Activated naive CD4-positive, alpha-beta T cell treated with anti-CD3 and anti-CD28 coated beads, Interleukin-2, amount 50 U/mL, for 24 hours (primary cell): ENCODE measurements around the gene IMMP2L.

ENCODE experiments used
- H3K27ac Mint-ChIP-seq: one replicate; pipeline ENCODE4 v1.8.0; 2021; ENCODE audit warnings: mild to moderate bottlenecking, mixed read lengths
- H3K27me3 Mint-ChIP-seq: one replicate; pipeline ENCODE4 v1.8.0; 2021; ENCODE audit warnings: mixed read lengths
- H3K36me3 Mint-ChIP-seq: one replicate; pipeline ENCODE4 v1.8.0; 2021; ENCODE audit warnings: mixed read lengths
- H3K4me1 Mint-ChIP-seq: one replicate; pipeline ENCODE4 v1.8.0; 2021; ENCODE audit warnings: mixed read lengths
- H3K4me3 Mint-ChIP-seq: one replicate; pipeline ENCODE4 v1.8.0; 2021; ENCODE audit warnings: mild to moderate bottlenecking, mixed read lengths
- H3K9me3 Mint-ChIP-seq: one replicate; pipeline ENCODE4 v1.8.0; 2021; ENCODE audit warnings: mixed read lengths

IMMP2L gene

DNA sequence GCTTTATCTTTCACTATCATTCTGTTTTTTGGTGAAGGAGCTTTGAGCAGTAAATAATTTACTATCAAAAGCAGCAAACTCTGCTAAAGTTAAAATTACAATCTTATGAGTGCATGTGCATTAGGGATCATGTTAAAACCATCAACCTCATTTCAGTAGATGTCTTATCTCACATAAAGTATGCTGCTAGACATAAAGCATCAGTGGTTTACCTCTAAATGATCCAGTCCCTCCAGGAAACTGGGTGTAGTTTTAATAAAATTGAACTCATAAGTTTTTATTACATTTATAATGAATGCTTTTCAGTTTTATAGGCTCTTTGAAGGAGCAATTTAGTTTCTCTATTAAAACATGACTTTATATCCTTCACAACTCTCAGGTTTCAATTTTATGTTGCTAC lies 362.6 kb downstream of the IMMP2L start:
- no peak overlapping the region for H3K27ac Mint-ChIP-seq
- H3K4me1 Mint-ChIP-seq, result no peaks in the 10 kb centered on the region
- H3K4me3 Mint-ChIP-seq, result no peak overlapping the region
- no peaks in the 10 kb centered on the region for H3K27me3 Mint-ChIP-seq
- peaks cover 18% of the 10 kb centered on the region for H3K36me3 Mint-ChIP-seq
- H3K9me3 Mint-ChIP-seq, result peaks cover 15% of the 10 kb centered on the region

DNA sequence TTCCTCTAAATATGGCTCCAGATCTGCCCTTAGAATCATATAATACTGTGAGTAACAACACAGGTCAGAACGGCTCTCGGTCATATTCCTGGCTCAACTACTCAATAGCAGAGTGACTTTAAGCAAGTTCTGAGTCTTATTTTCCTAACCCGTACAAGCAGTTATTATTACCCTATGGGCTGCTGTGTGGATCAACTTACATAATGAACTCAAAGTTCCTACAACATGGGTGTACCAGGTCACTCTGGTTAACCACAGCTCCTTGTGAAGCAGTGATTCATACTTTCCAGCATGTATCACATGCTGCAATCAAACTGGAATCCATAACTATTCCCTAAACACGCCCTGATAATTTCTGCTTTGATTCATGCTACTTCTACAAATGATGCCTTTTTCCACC lies 364.0 kb downstream of the IMMP2L start:
- H3K36me3 Mint-ChIP-seq, result peaks cover 15% of the 10 kb centered on the region
- no peaks in the 10 kb centered on the region for H3K27me3 Mint-ChIP-seq
- H3K9me3 Mint-ChIP-seq, result peaks cover 10% of the 10 kb centered on the region
- no peaks in the 10 kb centered on the region for H3K4me1 Mint-ChIP-seq
- no peak overlapping the region for H3K4me3 Mint-ChIP-seq
- no peak overlapping the region for H3K27ac Mint-ChIP-seq

DNA sequence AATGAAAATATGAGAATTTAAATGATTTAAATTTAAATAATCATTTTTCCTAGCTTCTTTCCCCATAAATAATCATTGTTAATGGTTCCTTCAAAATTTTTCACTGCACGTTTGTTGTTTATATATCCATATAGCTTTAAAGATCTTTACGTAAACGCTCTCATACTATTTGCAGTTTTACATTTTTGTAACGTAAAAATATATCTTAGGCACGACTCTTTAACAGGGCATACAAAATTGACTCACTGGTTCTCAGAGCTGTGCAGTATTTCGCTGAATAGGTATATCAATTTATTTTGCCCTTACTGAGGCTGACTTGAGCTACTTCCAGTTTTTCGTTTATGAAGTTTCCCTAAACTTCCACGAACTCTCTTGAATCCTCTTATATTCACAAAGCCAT lies 365.6 kb downstream of the IMMP2L start:
- H3K4me3 Mint-ChIP-seq, result no peak overlapping the region
- H3K9me3 Mint-ChIP-seq, result no peaks in the 10 kb centered on the region
- no peaks in the 10 kb centered on the region for H3K27me3 Mint-ChIP-seq
- H3K27ac Mint-ChIP-seq, result no peak overlapping the region
- peaks cover 12% of the 10 kb centered on the region for H3K36me3 Mint-ChIP-seq
- H3K4me1 Mint-ChIP-seq, result no peaks in the 10 kb centered on the region

DNA sequence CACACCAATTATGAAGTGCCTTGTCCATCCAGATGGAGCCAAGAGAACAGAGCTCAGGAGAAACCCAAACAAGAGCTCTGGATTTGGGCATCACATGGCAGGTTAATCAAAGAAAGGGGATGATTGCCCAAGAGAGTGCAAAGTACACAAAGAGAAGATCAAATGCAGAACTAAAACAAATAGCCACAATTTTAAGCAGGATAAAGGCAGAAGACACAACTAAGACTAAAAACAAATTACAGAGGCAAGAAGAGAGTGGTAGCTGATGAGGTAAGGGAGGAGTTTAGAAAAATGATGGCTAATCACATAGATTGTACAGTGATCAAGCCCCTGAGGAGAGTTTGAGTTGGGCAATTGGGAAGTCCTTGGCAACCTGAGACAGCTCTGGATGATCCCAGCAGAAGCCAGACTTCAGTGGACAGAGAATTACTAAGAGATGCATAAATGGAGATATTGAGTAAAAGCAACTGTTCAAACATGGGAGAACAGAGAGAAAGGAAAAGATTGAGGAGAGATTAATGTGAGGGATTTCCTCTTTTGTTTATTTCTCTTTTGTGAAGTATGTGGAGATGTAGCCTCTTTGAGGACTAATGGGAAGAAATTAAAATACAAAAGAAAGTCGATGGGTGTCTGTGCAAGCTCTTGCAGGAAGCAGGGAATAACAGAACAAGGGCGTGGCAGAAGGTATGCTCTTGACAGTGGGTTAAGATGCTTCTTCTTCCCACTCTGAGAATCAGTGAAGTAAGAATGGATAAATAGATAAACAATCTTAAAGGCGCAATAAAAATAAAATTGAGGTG lies 369.5 kb downstream of the IMMP2L start:
- no peak overlapping the region for H3K4me3 Mint-ChIP-seq
- H3K9me3 Mint-ChIP-seq, result no peaks in the 10 kb centered on the region
- no peaks in the 10 kb centered on the region for H3K4me1 Mint-ChIP-seq
- H3K36me3 Mint-ChIP-seq, result peaks cover 10% of the 10 kb centered on the region
- H3K27me3 Mint-ChIP-seq, result no peaks in the 10 kb centered on the region
- no peak overlapping the region for H3K27ac Mint-ChIP-seq

DNA sequence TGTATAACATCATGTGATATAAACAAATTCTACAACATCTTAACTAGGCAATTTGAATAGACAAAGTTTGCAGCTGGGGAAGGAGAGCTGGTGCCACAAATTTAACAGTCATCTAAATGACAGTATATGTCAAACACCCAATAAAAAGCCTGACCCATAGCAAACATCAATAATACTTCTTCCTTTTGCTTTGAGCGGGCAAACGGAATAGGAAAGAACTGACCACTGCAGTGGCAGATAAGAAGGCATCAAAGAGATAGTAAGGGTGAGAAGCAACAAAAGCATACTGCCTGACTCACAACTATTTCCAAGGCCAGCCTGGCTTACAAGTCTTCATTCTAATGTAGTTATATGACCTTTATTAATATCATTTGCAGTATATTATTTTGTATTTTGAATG lies 371.5 kb downstream of the IMMP2L start:
- H3K27ac Mint-ChIP-seq, result no peak overlapping the region

DNA sequence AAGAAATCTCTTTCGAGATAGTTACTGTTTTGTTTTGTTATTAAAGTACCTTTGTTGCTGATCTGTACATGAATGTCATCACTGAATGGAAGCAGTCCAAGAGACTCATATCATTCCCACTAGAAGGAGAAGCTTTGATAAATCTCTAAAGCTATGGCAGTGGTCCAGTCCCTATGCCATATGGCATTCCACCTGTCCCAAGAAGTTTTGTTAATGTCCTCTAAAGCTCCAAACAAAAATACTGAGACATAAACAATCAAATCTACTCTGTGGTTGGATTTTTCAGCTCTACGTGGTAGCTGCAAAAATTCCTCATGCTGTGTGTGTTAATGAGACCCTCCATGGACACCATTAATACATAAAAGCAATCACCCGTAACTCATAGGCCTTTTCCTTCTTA lies 377.3 kb downstream of the IMMP2L start:
- H3K4me3 Mint-ChIP-seq, result no peak overlapping the region
- peaks cover 9% of the 10 kb centered on the region for H3K36me3 Mint-ChIP-seq
- H3K9me3 Mint-ChIP-seq, result no peaks in the 10 kb centered on the region
- no peaks in the 10 kb centered on the region for H3K4me1 Mint-ChIP-seq
- no peak overlapping the region for H3K27ac Mint-ChIP-seq
- no peaks in the 10 kb centered on the region for H3K27me3 Mint-ChIP-seq

More for the DNA sequence above, 371.5 kb downstream of the IMMP2L start:
- Mint-ChIP-seq H3K4me3 (no peak overlapping the region), H3K4me1 (no peaks in the 10 kb centered on the region), H3K9me3 (no peaks in the 10 kb centered on the region), H3K36me3 (peaks cover 8% of the 10 kb centered on the region), H3K27me3 (no peaks in the 10 kb centered on the region)

DNA sequence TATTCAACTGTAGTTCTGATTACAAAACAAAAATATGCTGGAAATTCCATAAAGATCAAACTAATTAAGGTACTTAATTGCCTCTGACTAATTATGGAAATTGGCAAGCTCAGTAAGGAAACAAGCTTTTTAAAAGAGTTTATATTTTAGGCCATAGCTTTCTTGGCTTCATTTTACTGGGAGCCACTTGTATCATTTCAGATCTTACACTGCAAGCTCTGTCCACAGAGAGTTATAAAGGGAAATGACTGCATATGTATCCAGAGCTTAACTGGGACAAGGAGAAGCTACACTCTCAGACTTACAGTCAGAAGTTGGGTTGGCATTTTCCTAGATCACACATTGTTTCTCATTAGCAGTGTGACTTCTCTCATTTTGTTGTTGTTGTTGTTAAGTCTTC lies 379.0 kb downstream of the IMMP2L start:
- Mint-ChIP-seq H3K4me1 (no peaks in the 10 kb centered on the region), H3K9me3 (no peaks in the 10 kb centered on the region), H3K4me3 (no peak overlapping the region), H3K36me3 (peaks cover 12% of the 10 kb centered on the region), H3K27ac (no peak overlapping the region), H3K27me3 (no peaks in the 10 kb centered on the region)

DNA sequence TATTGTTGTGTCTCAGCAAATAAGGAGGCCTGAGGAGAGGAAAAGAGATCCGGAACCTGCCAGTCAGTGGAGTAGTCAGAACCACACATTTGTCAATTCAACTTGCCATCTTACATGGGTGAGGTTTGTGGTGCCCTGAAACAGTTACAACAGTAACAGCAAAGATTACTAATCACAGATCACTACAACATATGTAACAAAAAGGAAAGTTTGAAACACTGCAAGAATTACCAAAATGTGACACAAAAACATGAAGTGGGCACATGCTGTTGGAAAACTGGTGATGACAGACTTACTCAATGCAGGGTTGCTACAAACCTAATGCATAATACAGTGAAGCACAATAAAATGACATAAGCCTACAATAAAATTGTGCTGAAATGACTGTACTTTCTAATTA lies 382.0 kb downstream of the IMMP2L start:
- Mint-ChIP-seq H3K27me3 (no peaks in the 10 kb centered on the region), H3K4me3 (no peak overlapping the region), H3K27ac (no peak overlapping the region), H3K9me3 (no peaks in the 10 kb centered on the region), H3K36me3 (peaks cover 11% of the 10 kb centered on the region), H3K4me1 (peaks cover 22% of the 10 kb centered on the region)

DNA sequence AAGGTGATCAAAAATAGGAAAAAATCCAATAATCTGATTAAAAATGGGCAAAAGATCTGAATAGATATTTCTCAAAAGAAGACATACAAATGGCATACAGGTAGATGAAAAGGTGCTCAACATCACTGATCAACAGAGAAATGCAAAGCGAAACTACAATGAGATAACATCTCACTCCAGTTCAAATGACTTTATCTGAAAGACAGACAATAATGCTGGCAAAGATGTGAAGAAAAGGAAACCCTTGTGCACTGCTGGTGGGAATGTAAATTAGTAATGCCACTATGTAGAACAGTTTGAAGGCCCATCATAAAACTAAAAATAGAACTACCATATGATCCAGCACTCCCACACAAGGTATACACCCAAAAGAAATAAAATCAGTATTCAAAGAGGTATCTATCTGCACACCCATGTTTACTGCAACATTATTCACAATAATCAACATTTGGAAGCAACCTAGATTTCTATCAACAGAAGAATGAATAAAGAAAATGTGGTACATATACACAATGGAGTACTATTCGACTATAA lies 386.3 kb downstream of the IMMP2L start:
- H3K27ac Mint-ChIP-seq, result no peak overlapping the region
- H3K4me1 Mint-ChIP-seq, result peaks cover 22% of the 10 kb centered on the region
- no peaks in the 10 kb centered on the region for H3K9me3 Mint-ChIP-seq
- H3K36me3 Mint-ChIP-seq, result peaks cover 9% of the 10 kb centered on the region
- no peaks in the 10 kb centered on the region for H3K27me3 Mint-ChIP-seq
- H3K4me3 Mint-ChIP-seq, result no peak overlapping the region

DNA sequence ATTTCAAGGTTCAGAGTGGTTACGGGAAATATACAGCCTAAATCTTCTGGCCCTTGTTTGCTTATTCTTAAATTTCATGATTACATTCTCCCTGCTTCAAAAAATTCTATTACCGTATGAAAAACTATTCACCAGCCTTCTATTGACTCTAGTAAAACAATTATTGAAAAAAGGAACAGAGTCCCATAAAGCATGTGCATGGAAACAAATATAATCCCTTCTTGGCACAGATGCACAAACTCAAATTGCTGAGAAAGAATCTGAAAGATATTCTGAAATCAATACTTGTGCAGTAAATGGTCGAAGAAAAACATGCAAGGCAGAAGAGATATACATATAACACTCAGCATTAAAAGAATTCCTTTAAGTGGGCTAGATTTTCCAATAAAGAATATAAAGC lies 387.8 kb downstream of the IMMP2L start:
- H3K4me1 Mint-ChIP-seq, result peaks cover 22% of the 10 kb centered on the region
- H3K36me3 Mint-ChIP-seq, result peaks cover 7% of the 10 kb centered on the region
- no peaks in the 10 kb centered on the region for H3K9me3 Mint-ChIP-seq
- H3K27me3 Mint-ChIP-seq, result no peaks in the 10 kb centered on the region
- H3K27ac Mint-ChIP-seq, result no peak overlapping the region
- H3K4me3 Mint-ChIP-seq, result no peak overlapping the region

DNA sequence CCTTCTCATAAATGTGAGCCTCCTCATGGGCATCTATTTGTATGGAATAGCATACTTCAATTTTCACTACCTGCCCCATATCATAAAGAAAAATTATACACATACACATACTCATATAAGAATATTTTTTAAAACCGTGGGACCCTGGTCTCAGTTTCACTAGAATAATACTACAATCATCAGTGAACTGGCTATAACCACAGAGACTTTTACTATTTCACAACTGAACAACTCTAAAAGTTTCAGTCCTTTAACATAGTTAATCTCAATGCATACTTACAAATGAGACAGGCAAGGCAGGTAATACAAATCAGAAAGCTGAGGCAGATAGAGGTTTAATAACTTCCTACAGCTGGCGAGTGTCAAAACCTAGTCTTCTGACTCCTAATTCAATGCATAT lies 388.3 kb downstream of the IMMP2L start:
- Mint-ChIP-seq H3K36me3 (peaks cover 7% of the 10 kb centered on the region), H3K4me1 (peaks cover 22% of the 10 kb centered on the region), H3K27me3 (no peaks in the 10 kb centered on the region), H3K9me3 (no peaks in the 10 kb centered on the region), H3K27ac (no peak overlapping the region), H3K4me3 (no peak overlapping the region)

DNA sequence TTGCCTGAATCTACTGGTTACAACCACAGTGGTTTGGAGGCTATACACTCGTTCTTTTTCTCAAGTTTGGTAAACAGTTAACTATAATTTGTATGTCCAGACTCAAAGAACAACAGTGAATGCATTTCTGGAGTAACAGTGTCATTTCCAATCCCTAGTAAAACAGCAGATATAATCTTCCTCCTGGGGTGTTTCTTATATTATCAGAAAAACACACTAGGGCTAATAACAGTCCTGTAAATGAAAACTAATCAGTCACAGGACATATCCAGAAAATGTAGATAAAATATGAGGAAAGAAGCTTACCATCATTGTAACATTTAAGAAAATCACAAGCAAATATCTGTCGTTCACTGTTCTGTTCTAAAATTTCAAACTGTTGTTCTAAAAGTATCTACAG lies 388.8 kb downstream of the IMMP2L start:
- Mint-ChIP-seq H3K4me3 (no peak overlapping the region), H3K27me3 (no peaks in the 10 kb centered on the region), H3K4me1 (peaks cover 22% of the 10 kb centered on the region), H3K36me3 (peaks cover 4% of the 10 kb centered on the region), H3K27ac (no peak overlapping the region), H3K9me3 (no peaks in the 10 kb centered on the region)

DNA sequence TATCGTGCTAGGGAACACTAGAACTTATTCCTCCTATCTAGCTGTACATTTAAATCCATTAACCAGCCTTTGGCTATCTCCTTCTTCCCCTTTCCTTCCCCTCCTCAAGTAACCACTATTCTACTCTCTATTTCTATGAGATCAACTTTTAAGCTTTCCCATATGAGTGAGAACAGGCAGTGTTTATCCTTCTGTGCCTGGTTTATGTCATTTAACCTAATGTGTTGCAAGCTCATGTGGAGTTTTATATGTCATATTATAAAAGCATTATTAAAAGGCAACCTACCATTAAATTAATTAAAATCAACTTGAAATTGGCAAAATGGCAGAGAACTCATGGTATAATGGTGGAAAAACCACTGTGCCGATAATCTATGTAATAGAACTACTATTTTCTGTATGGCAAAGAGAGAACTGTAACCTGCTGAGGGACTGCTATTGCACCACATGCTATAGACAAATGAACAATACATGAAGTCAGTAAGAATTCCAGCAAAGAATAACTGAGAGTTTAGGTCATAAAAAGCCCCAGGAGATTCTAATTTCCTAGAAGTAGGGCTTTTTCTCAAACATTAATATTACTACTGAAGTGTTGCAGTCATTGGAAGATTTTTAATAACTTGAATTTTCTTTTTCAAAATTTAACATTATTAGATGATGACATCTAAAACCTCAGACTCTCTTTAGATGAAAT lies 389.6 kb downstream of the IMMP2L start:
- H3K4me3 Mint-ChIP-seq, result no peak overlapping the region
- H3K4me1 Mint-ChIP-seq, result peaks cover 22% of the 10 kb centered on the region
- H3K9me3 Mint-ChIP-seq, result no peaks in the 10 kb centered on the region
- no peak overlapping the region for H3K27ac Mint-ChIP-seq
- H3K27me3 Mint-ChIP-seq, result no peaks in the 10 kb centered on the region
- H3K36me3 Mint-ChIP-seq, result peaks cover 4% of the 10 kb centered on the region

DNA sequence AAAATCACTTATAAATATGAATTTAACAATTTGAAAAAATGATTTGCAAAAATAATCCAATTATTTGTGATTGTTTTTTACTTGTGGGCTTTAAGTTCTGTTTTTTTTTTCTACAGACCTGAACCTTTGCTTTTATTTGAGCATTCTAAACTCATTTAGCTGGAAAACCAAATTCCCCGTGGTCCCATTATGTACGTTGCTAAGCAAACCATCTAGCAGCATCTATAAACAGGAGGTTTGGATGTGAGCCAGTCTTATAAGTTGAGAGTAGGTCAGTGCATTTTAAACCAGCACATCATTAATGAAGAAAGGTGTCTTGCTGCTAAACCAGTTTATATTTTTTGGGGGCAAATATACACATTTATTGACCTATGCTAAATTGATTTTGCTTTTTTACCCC lies 394.1 kb downstream of the IMMP2L start:
- Mint-ChIP-seq H3K27ac (no peak overlapping the region), H3K27me3 (no peaks in the 10 kb centered on the region), H3K4me3 (no peak overlapping the region), H3K36me3 (peaks cover 1% of the 10 kb centered on the region), H3K4me1 (no peaks in the 10 kb centered on the region), H3K9me3 (no peaks in the 10 kb centered on the region)

DNA sequence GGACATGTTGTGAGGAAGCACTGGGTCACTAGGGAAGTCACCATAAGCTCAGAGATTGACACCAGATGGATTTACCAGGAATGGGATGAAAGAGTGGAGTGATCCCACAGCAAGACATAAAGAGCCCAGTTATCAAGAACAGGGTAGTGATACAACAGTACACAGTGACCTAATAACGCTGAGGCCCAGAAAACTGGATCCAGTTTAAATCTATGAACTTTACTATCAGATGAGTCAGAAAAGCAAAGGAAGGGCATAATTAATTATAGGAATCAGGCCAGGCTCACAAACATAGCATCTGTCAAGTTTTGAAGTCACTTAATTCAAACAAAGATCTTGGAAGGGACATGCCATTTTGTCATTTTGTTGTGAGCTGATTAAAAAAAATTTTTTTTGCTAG lies 397.9 kb downstream of the IMMP2L start:
- H3K4me1 Mint-ChIP-seq, result no peaks in the 10 kb centered on the region
- H3K27ac Mint-ChIP-seq, result no peak overlapping the region
- H3K9me3 Mint-ChIP-seq, result no peaks in the 10 kb centered on the region
- H3K27me3 Mint-ChIP-seq, result no peaks in the 10 kb centered on the region
- H3K36me3 Mint-ChIP-seq, result no peaks in the 10 kb centered on the region
- no peak overlapping the region for H3K4me3 Mint-ChIP-seq

DNA sequence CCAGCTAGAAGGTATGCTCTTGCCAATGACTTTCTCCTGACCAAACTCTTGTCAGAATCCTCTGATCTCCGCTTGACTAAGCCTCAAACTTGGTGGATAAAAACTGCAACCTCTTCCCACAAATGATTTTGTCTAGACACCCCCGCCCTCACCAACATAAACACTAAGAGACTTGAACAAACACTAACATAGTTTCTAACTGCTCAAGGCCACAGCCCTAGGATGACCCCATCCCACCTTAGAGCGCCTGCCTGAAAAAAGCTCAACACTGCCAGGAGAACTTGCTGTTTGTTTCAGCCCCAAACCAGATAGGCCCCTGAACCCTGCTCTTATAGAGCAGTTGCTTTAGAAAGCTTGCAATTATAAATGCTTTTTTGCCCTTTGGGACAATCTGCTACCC lies 399.6 kb downstream of the IMMP2L start:
- no peaks in the 10 kb centered on the region for H3K9me3 Mint-ChIP-seq
- no peak overlapping the region for H3K27ac Mint-ChIP-seq
- H3K27me3 Mint-ChIP-seq, result no peaks in the 10 kb centered on the region
- H3K4me1 Mint-ChIP-seq, result no peaks in the 10 kb centered on the region
- H3K4me3 Mint-ChIP-seq, result no peak overlapping the region
- no peaks in the 10 kb centered on the region for H3K36me3 Mint-ChIP-seq
